ENCODE measurements around the gene BAIAP2.
"Not testable (repeated sequence)": the region's sequence is repeated elsewhere in the genome, so short reads cannot be mapped to it uniquely, and the experiment has no call there.

Gene BAIAP2

DNA sequence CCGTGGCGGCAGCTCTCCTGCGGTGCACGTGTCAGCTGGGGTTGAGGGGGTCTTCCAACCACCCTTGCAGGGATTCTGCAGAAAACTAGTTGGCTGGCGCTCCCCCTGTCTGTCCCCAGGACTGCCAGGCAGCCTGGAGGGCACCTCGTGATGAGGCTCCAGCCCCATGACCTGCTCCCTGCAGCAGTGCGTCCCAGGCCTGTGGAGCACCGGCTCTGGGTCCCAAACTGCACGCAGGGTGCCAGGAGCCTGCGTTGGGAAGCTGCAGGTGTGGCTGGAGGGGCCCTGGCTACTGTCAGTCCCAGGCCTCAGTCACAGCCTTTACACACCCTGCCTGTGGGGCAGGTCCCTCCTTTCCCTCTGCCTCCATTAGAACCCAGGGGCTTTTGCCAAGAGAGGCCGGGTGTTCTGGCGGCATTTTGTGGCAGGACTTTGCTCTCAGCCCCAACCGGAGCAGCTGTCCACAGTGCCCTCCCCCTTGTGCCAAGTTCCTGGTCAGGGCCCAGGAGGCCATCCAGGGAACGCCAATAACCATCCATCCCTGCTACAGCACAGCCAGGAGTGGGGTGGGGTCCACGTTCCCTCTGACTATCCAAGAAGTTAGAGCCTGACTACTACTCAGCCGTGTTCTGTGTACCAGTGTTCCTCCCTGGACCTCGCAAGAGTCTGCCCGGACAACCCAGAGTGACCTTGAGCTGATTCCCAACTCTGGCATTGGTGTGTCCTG lies 34.2 kb upstream of the BAIAP2 start:
- DNase-seq (ENCODE audit: low read depth) = no peak

DNA sequence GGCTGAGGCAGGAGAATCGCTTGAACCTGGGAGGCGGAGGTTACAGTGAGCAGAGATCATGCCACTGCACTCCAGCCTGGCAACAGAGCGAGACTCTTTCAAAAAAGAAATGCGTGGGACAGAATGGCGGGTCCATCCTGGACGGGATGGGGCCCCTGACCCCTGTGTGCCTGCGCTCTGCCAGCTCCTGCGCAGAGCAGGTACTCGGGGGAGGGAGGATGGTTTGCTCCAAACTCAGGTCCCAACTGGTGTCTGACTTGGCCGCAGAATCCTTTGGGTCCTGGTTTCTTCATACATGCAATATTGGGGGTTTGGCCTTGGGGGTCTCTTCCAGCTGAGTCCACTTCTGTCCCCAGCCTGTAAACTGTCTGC lies 33.0 kb upstream of the BAIAP2 start:
- no peak for DNase-seq (ENCODE audit: low read depth)

DNA sequence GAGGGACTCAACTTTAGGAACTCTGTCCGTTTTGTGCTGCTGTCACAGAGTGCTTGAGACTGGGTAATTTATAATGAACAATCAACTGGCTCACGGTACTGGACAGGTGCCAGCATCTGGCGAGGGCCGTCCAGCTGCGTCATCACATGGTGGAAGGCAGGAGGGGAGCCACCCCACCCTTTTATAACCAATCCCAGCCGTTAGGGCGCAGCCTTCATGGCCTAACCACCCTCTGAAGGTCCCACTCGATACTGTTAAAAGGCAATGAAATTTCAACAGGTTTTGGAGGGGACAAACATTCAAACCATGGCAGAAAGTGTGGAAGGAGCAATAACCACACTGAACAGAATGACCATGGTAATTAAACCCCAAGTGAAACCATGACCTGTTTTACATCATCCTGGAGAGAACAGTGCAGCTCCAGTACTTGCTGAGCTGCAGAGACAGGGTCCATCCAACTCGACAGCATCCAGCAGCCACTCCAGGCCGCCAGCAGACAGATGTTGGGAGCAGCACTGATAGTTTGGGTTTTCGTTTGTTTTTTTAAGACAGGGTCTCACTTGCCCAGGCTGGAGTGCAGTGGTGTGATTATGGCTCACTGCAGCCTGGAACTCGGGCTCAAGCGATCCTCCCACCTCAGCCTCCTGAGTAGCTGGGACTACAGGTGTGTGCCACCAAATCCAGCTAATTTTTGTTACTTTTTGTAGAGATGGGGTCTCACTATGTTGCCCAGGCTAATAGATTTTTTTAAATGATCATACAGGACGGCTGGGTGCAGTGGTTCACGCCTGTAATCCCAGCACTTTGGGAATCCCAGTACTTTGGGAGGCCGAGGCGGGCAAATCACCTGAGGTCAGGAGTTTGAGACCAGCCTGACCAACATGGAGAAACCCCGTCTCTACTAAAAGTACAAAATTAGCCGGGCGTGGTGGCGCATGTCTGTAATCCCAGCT lies 32.3 kb upstream of the BAIAP2 start:
- no peak for DNase-seq (ENCODE audit: low read depth)

DNA sequence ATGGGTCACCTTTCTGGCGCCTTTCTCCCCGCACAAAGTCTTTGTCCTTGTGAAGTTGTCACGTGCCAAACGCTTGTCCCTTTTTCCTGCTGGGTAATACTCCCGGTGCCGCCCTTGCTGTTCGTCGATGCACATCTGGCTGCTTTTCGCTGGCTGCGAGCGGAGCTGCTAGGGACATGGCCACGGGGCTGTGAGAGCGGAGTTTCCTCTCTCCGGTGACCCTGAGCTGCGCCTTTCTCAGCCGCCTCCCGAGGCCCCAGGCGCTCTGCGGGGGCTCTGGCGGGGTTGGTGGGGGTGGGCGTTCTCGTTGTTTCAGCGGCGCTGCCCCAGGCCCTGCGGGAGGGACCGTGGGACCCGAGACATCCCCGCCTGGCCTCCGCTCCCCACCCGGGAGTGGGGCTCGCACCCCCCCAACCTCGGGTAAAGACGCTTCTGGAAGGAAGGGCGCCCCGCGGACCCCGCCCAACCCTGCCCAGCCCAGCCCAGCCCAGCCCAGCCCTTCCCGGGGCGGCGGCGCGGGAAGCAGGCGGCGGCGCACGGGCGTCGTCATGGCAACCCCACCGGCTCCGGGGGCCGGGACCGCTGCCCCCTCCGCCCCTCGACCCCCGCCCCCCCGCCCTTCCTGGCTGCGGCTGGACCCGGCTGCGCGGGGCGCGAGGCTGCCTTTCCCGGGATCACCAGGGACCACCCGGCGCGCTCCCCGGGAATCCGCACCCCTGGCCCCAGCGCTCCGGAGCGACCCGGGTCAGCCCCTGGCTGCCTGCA lies 31.1 kb upstream of the BAIAP2 start:
- no peak for DNase-seq (ENCODE audit: low read depth)

DNA sequence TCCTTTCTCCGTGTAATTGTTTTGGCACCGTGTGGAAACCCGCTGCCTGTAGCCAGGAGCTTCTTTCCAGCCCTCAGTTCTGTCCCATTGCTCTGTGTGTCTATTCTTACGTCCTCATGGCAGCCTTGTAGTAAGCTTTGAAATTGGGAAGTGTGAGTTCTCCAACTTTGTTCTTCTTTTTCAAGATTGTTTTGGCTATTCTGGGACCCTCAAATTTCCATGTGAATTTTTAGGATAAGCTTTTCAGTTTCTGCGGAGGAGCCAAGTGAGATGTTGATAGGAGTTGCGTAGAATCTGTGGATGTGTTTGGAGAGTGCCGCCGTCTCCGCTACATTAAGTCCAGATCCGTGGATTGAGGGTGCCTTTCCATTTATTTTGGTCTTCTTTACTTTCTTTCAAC lies 28.1 kb upstream of the BAIAP2 start:
- DNase-seq (ENCODE audit: low read depth) = no peak

DNA sequence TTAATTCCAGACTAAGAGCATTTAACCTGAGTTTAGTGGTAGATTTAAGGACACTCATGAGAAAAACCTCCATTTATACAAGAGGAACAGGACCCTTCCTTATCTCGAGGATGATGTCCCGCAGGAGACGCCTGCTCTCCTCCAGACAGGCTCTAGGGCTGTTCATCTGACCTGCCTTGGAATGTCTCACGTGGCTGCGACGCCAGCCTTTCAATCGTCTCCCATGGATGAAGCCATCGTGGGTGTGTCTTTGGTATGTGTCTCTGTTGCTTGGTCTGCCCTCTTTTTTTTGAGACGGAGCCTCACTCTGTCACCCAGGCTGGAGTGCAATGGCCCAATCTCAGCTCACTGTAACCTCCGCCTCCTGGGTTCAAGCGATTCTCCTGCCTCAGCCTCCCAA lies 26.8 kb upstream of the BAIAP2 start:
- DNase-seq (ENCODE audit: low read depth) = no peak

DNA sequence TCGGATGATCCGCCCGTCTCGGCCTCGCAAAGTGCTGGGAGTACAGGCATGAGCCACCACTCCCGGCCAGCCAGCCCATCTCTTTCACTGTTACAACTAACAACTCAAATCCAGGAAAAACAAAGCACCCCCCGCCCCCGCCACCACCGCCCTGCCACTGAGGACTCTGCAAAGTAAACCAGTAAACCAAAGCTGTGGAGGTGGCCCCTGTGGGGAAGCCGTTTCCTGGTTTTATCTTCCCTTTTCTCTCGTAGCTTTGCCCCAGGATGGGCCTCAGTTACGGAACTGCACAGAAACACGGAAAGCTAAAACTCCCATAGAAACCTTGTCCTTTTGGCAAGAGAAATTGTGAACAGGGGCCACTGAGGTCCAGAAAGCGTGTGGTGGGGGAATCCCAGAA lies 25.8 kb upstream of the BAIAP2 start:
- DNase-seq (ENCODE audit: low read depth) = no peak

DNA sequence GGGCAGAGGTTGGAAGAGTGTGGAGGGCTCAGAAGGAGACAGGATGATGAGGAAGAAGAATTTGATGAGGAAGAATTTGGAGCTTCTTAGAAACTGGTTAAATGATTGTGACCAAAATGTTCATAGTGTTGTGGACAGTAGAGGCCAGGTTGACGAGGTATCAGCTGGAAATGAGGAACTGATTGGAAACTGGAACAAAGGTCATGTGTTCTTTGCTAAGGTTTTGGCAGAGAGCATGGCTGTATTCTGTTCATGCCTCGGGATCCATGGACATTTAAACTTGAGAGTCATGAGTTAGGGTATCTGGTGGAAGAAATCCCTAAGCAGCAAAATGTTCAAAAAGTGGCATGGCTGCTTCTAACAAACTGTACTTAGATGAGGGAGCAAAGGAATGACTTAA lies 24.0 kb upstream of the BAIAP2 start:
- DNase-seq (ENCODE audit: low read depth) = no peak

DNA sequence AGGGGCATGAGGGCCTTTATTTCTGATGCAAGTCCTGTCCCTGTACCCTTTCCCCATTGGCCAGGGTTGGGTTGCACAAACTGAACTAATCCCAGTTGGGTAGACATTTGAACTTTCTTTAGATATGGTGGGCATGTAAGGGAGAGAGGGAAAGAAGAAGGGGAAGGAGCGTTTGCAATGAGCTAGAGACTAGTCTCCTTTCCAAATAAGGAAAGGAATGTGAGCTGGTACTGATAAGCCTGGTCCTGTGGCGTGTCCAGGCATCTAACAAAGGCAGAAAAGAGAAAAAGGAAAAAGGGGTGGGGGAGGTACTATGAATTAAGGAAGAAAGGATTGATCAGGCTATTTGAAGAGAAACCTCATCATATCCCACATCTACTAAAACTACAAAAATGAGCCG lies 23.0 kb upstream of the BAIAP2 start:
- DNase-seq (ENCODE audit: low read depth) = no peak

DNA sequence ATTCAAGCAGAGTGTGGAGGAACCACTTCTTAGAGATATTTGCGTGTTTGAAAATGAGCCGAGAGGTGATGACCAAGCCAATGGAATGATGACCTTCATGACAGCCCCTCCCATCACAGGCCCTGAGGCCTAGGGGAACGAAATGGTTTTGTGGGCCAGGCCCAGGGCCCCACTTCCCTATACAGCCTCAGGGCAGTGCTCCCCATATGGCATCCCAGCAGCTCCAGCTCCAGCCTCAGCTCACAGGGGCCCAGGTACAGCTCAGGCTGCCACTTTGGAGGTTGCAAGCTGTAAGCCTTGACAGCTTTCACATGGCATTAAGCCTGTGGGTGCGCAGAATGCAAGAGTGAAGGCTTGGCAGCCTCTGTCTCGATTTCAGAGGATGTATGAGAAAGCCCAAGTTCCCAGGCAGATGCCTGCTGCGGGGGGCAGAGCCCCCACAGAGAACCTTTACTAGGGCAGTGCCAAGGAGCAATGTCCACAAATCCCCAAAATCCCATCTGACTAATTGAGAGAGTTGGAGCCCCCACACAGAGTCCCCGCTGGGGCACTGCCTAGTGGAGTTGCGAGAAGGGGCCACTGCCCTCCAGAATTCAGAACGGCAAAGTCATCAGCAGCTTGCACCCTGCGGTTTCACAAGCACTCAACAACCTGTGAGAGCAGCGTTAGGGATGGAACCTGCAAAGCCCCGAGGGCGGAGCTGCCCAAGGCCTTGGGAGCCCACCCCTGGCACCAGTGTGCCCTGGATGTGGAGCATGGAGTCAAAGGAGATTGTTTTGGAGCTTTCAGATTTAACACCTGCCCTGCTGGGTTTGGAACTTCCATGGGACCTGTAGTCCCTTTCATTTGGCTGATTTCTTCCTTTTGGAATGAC lies 22.1 kb upstream of the BAIAP2 start:
- no peak for DNase-seq (ENCODE audit: low read depth)

DNA sequence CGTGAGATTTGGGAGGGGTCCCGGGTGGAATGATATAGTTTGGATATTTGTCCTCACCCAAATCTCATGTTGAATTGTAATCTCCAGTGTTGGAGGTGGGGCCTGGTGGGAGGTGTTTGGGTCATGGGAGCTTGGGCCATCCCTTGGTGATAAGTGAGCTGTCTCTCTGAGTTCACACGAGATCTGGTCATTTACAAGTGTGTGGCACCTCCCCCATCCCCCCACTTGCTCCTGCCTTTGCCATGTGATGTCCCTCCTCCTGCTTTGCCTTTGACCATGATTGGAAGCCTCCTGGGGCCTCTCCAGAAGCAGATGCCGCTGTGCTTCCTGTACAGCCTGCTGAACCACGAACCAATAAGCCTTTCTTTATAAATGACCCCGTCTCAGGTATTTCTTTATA lies 21.3 kb upstream of the BAIAP2 start:
- no peak for DNase-seq (ENCODE audit: low read depth)

DNA sequence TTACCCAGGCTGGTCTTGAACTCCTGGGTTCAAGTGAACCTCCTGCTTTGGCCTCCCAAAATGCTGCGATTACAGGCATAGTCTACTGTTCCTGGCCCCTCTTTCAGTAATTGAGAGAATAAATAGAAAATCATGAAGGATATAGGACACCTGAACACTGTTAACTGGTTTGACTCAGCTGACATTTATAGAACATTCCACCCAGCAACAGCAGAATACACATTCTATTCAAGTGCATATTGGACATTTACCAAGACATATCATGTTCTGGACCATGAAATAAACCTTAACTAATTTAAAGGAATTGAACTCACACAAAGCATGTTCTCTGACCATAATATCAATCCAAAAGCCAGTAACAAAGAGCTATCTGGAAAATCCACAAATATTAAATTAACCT lies 19.8 kb upstream of the BAIAP2 start:
- DNase-seq (ENCODE audit: low read depth) = no peak

DNA sequence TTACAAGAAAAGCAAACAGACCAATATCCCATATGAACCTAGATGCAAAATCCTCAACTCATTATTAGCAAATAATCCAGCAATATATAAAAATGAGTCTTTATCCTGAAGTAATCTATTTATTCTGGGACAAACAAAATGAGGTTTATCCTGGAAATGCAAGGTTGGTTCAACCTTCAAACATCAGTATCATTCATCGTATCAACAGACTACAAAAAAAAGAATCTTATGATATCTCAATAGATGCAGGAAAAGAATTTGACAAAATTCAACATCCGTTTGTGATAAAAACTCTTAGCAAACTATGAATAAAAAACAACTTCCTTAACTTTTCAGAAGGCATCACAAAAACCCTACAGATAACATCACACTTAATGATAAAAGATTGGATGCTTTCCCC lies 18.4 kb upstream of the BAIAP2 start:
- DNase-seq (ENCODE audit: low read depth) = no peak

DNA sequence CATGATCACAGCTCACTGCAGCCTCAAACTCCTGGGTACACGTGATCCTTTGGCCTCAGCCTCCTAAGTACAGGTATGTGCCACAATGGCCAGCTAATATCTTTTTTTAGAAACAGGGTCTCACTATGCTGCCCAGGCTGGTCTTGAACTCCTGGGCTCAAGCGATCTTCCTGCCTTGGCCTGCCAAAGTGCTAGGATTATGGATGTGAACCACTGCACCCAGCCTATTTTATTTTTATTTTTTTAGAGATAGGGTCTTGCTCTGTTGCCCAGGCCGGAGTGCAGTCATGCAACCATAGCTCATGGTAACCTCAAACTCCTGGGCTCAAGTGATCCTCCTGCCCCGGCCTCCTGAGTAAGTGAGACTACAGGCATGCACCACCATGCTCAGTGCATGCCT lies 17.6 kb upstream of the BAIAP2 start:
- not testable (repeated sequence) for DNase-seq (ENCODE audit: low read depth)

DNA sequence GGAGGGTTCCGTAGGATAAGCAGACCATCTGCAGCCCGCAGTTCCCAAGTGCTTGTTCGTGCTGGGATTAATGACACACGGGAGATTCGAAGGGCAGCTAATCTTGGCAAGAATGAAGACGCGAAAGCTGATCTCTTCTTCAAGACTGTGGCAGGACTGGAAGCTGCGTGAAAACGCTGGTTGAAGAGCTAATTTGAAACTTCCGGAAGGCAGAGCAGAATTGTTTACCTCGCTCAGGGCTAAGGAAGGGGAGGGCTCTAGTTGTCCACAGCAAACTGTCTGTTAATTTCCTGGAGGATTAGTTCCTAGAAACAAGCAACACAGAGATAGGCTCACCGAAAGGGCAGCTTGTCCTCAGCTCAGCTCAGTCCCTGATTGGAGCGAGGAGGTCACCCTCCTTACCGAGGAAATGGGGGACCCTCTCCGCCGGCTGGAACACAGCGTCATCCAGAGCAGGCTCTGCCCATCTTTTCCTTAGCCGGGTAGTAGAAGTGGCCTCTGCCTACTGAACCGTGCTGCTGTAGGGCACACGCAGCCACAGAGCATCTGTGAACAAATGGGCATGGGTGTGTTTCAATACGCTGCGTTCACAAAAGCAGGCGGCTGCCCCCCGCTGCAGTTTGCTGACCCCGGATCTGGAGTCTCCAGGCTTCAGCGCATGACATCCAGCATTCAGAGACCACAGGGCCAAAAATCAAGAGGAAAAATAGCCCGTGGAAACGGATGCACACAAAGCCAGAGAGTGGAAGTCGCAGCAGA lies 16.7 kb upstream of the BAIAP2 start:
- no peak for DNase-seq (ENCODE audit: low read depth)

DNA sequence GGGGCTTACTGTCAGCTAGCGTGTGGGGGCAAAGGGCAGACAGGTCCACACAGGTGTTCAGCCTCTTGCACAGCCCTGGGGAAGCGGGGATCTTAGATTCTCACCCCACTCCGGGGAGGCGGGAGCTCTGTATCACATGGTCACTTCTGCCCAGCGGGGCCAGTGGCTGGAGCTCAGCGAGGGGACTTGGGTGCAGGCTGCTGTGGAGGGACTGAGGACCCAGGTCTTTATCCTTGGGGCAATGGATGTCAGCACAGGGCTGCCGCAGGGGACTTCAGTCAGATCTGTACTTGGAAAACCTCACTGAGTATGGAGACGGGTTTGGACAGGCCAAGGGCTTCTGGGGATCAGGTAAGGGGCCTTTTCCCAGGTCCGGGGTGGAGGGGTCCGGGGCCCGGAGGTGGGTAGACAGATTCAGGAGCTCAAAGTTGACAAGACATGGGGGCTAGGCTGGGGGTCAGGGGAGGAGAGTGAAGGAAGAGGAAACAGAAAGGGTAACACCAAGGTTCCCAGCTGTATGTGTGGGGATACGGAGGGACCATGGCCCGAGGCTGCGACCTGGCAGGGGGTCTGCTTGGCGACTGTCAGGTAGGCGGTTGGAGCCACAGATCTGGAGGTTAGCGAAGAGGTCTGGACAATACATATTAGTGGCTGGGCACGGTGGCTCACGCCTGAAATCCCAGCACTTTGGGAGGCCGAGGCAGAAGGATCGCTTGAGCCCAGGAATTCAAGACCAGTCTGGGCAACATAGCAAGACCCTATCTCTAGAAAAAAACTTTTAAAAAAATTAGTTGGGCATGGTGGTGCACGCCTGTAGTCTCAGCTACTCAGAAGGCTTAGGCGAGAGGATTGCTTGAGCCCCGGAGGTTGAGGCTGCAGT lies 15.1 kb upstream of the BAIAP2 start:
- DNase-seq (ENCODE audit: low read depth) = no peak

DNA sequence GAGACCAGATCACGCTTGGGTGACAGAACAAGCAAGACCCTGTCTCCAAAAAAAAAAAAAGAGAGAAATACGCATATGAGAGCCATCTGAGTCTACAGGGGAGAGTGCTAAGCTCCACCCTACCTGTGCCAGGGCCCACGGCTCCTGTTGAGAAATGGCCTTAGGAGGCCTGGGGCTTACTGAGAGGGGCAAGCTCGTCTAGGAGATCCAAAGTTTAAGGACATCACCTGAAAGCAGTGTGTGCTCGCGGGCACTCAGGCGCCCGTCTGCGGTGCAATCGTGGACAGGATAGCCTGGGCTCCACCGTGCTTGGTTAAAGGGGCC lies 14.5 kb upstream of the BAIAP2 start:
- no peak for DNase-seq (ENCODE audit: low read depth)

DNA sequence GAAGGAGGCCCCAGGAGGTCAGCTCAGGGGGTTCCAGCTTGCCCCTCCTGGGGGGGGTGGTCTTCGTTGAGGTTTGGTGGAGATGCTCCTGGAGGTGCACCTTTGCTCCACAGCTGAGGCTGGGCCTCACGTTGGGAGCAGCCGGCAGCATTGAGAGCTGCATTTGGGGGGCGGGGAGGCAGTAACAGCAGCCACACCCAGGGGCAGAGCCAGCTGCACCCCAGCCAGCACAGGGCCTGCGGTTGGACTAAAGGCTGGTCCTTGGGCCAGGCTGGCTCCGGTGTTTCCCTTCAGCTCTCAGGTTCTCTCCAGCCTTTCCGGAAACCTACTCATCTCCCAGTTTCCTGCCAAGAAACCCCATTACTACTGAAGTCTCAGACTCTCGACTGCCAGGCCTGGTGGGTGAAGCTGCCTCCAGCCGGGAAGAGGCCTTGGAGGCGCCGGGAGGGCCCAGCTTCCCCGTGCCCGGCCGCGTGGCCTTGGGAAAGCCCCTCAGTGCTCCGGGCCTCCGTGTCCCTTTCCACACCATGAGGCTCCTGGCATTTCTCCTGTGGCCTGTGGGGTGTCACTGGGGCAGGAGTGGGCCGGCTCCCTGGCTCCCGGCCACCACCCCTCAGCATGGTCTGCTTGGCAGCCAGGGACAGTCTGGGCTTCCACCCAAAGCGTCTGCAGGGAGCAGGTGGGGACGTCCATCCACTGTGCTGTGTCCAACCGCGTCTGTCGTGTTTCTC lies 14.0 kb upstream of the BAIAP2 start:
- DNase-seq (ENCODE audit: low read depth) = no peak

DNA sequence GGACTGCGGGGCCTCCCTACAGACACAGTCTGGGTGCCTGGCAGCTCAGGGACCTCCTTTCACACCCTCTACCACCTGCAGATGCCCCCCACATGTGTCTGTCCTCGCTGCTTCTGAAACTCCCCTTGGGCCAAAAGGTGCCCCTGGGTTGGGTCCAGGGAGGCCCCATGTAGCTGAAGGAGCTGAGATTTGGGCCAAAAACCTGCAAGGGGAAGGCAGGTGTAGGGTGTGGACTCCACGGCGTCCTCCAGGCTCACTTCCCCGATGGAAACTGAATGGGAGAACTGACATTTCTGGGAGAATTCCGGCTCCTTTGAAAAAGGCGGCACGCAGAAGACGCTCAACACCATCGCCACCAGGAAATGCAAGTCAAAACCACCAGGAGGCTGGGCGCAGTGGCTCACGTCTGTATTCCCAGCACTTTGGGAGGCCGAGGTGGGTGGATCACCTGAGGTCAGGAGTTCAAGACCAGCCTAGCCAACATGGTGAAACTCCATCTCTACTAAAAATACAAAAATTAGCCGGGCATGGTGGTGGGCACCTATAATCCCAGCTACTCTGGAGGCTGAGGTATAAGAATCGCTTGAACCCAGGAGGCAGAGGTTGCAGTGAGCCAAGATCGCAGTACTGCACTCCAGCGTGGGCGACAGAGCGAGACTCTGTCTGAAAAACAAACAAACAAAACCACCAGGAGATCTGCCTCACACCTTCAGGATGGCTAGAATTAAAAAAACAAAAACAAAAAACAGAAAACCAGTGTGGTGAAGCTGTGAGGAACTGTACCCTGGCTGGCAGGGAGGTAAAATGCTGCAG lies 13.2 kb upstream of the BAIAP2 start:
- DNase-seq (ENCODE audit: low read depth) = no peak

Measured in HS-5 (cell line).